Natural killer cell (primary cell): Measurements from ENCODE around the gene RALGPS1. TPM values are rescaled to one million over a fixed set of nuclear protein-coding genes. Genes with fewer than 3 reads are reported as not detected.

Experiments
- ATAC-seq, 3 donors: fragments of 150-1000 bp in 2 of 3; fragments of 200-7000 bp in 1 of 3; cut with Tn5 transposase; 1 replicate in 1 of 3; 2 replicates in 2 of 3; pipeline ENCODE4 v1.10.0; 2021; ENCODE audit warnings: mild to moderate bottlenecking in 2 of 3, moderate library complexity in 2 of 3
- DNase-seq, 2 donors: peaks; one replicate each; pipeline versions ENCODE4 v3.0.0 to v3.0.0-alpha.2; 2013 to 2021; ENCODE audit warnings: mixed read lengths in 1 of 2
- H3K27ac ChIP-seq: one replicate; pipeline ENCODE4 v1.5.1; 2013; ENCODE audit warnings: mild to moderate bottlenecking, low read length
- H3K27me3 ChIP-seq: one replicate; pipeline ENCODE4 v1.6.1; 2013; ENCODE audit warnings: low read length; ENCODE audit not compliant: control insufficient read depth, insufficient read depth
- H3K36me3 ChIP-seq: one replicate; pipeline ENCODE4 v1.6.1; 2013; ENCODE audit warnings: low read length; ENCODE audit not compliant: control insufficient read depth, insufficient read depth
- H3K4me1 ChIP-seq: one replicate; pipeline ENCODE4 v1.6.1; 2013; ENCODE audit warnings: low read length; ENCODE audit not compliant: control insufficient read depth, insufficient read depth
- H3K4me3 ChIP-seq: one replicate; pipeline ENCODE4 v1.5.1; 2013; ENCODE audit warnings: low read length
- H3K9me3 ChIP-seq: one replicate; pipeline ENCODE4 v1.6.1; 2013; ENCODE audit warnings: low read length; ENCODE audit not compliant: control insufficient read depth, insufficient read depth
- H3K27ac Mint-ChIP-seq, 2 donors: one replicate each; pipeline ENCODE4 v1.8.0; 2022; ENCODE audit warnings: mild to moderate bottlenecking in 2 of 2, mixed read lengths in 2 of 2, moderate library complexity in 1 of 2
- H3K27me3 Mint-ChIP-seq, 2 donors: one replicate each; pipeline ENCODE4 v1.8.0; 2022; ENCODE audit warnings: low read depth in 2 of 2, mixed read lengths in 2 of 2
- H3K36me3 Mint-ChIP-seq: one replicate; pipeline ENCODE4 v1.8.0; 2022; ENCODE audit warnings: mixed read lengths
- H3K4me1 Mint-ChIP-seq, 2 donors: one replicate each; pipeline ENCODE4 v1.8.0; 2022; ENCODE audit warnings: mixed read lengths in 2 of 2
- H3K4me3 Mint-ChIP-seq: one replicate; pipeline ENCODE4 v1.8.0; 2022; ENCODE audit warnings: mild to moderate bottlenecking, moderate library complexity, mixed read lengths
- H3K9me3 Mint-ChIP-seq, 2 donors: one replicate each; pipeline ENCODE4 v1.8.0; 2022; ENCODE audit warnings: mixed read lengths in 2 of 2
- WGBS: methylation state at CpG from one replicate; pipeline ENCODE4 v1.1.7; 2013; ENCODE audit warnings: missing lambda C conversion rate; ENCODE audit not compliant: insufficient coverage; 5-methylcytosine and 5-hydroxymethylcytosine counted together
- intact Hi-C: fragments of 100-400 bp; cut with micrococcal nuclease; formaldehyde crosslinking; loops from one replicate; pipeline ENCODE4 v1.14.2; 2022
- total RNA-seq, 4 donors: library from RNA; stranded (reverse); fragments of 120-200 nt in 1 of 4; gene quantifications; one replicate each; pipeline versions ENCODE4 v1.2.3 to v1.2.4, GENCODE V29; 2013 to 2022
- TF ChIP-seq, protein P1 (sequence below): fragments of 200-600 bp; IDR thresholded peaks from one replicate; pipeline ENCODE4 v1.8.0; 2022; ENCODE audit warnings: antibody characterized with exemption

Gene RALGPS1
- total RNA-seq, 3 donors from 2014 or later (not counting 1 experiment from before 2014, with no cell fraction given): 11.9 to 21.2 (median 13.2) TPM

DNA sequence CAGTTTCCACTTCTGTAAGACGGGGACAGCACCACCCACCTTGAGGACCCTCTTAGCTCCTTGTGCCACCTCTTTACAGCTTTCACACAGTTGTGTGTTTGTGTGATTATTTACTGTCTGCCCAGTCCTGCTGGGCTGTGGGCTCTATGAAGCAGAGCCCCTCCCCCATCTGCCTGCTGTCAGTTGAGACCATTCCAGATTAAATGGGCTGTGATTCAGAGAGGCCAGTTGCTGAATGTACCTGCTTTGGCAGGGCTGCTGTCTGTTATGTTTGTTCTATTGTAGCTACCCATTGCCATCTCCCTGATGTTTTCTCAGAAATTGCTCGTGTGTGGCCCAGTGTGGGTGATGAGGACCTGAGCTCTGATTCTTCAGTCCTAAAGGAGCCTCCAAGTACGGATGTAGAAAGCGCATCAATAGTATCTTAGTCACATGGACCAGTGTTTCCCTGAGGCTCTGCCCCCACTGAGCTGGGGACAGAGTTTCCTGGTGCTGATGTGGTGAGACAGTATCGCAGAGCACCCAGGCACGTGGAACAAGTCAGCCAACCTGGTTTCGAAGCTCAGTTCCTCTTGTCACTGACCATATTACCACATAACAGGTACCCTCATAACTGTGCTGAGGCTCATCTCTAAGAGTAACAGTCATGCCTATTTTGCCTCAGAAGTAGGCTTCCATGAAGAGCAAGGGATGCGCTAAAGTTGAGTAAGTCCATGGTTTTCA lies 204.2 kb downstream of the RALGPS1 start:
- H3K4me3 Mint-ChIP-seq: no peak overlapping the region
- peaks cover 15 to 30% of the 10 kb centered on the region in 2 donors for H3K4me1 Mint-ChIP-seq
- Histone ChIP-seq H3K27me3 (peaks cover 16% of the 10 kb centered on the region), H3K4me1 (peaks cover 21% of the 10 kb centered on the region), H3K4me3 (no peak overlapping the region), H3K27ac (no peak overlapping the region), H3K9me3 (no peaks in the 10 kb centered on the region), H3K36me3 (no peaks in the 10 kb centered on the region)
- ATAC-seq (no peak), DNase-seq (no peak)
- peaks cover 26 to 35% of the 10 kb centered on the region in 2 donors for H3K27me3 Mint-ChIP-seq
- H3K27ac Mint-ChIP-seq: no peak overlapping the region
- WGBS: 80% methylated on average over 7 of the region's 8 CpGs
- no peaks in the 10 kb centered on the region for H3K36me3 Mint-ChIP-seq
- TF ChIP-seq, protein P1, sequence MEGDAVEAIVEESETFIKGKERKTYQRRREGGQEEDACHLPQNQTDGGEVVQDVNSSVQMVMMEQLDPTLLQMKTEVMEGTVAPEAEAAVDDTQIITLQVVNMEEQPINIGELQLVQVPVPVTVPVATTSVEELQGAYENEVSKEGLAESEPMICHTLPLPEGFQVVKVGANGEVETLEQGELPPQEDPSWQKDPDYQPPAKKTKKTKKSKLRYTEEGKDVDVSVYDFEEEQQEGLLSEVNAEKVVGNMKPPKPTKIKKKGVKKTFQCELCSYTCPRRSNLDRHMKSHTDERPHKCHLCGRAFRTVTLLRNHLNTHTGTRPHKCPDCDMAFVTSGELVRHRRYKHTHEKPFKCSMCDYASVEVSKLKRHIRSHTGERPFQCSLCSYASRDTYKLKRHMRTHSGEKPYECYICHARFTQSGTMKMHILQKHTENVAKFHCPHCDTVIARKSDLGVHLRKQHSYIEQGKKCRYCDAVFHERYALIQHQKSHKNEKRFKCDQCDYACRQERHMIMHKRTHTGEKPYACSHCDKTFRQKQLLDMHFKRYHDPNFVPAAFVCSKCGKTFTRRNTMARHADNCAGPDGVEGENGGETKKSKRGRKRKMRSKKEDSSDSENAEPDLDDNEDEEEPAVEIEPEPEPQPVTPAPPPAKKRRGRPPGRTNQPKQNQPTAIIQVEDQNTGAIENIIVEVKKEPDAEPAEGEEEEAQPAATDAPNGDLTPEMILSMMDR: no peak
- no peaks in the 10 kb centered on the region for H3K9me3 Mint-ChIP-seq
- intact Hi-C loops: no loop called here

DNA sequence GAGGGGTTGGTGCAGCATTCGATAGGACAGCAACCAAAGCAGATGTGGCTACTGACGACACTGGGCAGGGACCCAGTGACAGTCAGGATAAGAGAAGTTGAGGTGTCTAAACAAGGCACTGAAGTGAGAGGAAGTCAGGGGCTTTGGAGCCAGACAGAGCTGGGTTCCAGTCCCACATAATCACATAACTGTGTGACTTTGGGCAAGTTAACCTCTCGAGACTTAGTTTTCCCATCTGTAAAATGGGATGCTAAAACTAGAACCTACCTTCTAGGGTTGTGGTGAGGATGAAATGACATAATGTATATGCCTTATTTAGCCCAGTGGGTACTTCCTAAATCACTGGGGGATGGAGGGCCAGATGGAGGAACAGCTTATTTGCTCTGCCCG lies 204.7 kb downstream of the RALGPS1 start:
- peaks cover 15 to 30% of the 10 kb centered on the region in 2 donors for H3K4me1 Mint-ChIP-seq
- TF ChIP-seq, protein P1: no peak
- peaks cover 16% of the 10 kb centered on the region for H3K27me3 ChIP-seq
- H3K4me3 Mint-ChIP-seq: no peak overlapping the region
- H3K27me3 Mint-ChIP-seq: peaks cover 28 to 36% of the 10 kb centered on the region in 2 donors
- intact Hi-C loops: no loop called here
- no peak overlapping the region for H3K27ac Mint-ChIP-seq
- no peaks in the 10 kb centered on the region for H3K36me3 Mint-ChIP-seq
- no peak overlapping the region for H3K27ac ChIP-seq
- no peak for ATAC-seq
- no peaks in the 10 kb centered on the region for H3K36me3 ChIP-seq
- WGBS: 89% methylated on average over 4 of the region's 4 CpGs
- H3K9me3 Mint-ChIP-seq: no peaks in the 10 kb centered on the region
- H3K4me3 ChIP-seq: no peak overlapping the region
- DNase-seq: no peak
- H3K9me3 ChIP-seq: no peaks in the 10 kb centered on the region
- H3K4me1 ChIP-seq: peaks cover 21% of the 10 kb centered on the region

DNA sequence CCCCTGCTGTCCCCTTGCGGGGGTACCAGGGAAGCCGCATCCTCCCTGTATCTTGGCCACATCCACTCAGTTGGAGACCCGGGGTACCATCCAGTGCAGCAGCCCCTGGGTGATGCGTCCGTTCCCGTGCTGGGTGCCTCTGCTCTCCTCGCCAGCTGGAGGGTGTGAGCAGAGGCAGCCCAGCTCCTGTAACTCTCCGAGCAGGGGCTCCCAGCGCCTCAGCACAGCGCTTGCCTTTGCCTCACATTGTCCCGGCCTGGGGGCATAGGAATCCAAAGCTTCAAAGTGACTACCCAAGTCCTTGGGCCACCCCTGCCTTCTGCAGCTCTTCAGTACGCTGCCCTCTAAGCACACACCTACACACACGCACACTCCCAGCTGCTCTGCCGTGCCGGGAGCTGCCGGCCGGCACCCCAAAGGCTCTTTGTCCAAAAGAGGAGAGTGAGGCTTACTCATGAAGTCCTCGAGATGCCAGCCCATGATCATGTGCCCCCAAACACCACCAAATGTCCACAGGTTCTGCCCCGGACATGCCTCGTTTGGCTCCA lies 207.1 kb downstream of the RALGPS1 start:
- DNase-seq (no peak), ATAC-seq (no peak)
- Mint-ChIP-seq H3K4me3 (no peak overlapping the region), H3K9me3 (no peaks in the 10 kb centered on the region), H3K4me1 (peaks cover 14 to 23% of the 10 kb centered on the region in 2 donors), H3K27me3 (peaks cover 35 to 49% of the 10 kb centered on the region in 2 donors), H3K27ac (no peak overlapping the region), H3K36me3 (no peaks in the 10 kb centered on the region)
- Histone ChIP-seq H3K4me3 (no peak overlapping the region), H3K27ac (no peak overlapping the region), H3K27me3 (peaks cover 16% of the 10 kb centered on the region), H3K36me3 (no peaks in the 10 kb centered on the region), H3K9me3 (no peaks in the 10 kb centered on the region), H3K4me1 (peaks cover 14% of the 10 kb centered on the region)
- intact Hi-C loops: no loop called here
- TF ChIP-seq, protein P1: no peak
- WGBS: 67% methylated on average over 20 of the region's 20 CpGs
